ENCODE measurements around the gene TRIP12.

The TRIP12 gene

DNA sequence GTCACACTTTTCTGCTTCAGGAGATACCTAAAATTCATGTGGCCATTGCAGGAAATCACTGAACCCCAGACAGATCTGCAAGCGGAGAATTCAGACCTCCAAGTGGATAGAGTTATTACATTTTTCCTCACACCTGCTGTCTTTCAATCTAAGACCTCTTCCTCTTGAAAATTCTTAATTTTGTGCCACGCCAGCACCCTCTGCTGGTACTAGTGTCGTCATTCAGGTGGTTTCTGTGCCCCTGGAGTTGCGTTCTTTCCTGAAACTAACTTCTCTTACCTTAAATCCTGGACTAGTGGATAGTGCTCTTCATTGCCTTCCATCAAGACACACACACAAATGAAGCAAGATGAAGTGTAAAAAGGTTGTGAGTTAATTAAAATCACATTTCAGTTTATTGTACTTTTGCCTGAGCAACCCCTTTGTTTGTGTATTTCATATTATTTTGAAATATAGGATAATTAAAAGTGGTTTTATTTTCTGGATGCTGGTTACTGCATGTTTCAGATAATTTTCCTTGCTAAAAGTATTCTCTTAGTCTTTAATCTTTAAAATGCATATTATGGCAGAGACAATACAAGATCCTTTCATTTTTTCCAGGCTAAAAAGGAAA, 205.8 kb downstream of the TRIP12 start:
- peak; percentile 64 for DNase-seq (ENCODE audit: low spot score)

- DNase-seq (ENCODE audit: low spot score), result peak; percentile 53
Observed at GRCh38 chr2:229714736-229715541, 206.9 kb downstream of the TRIP12 start.

GRCh38 chr2:229714080-229714735, 207.6 kb downstream of the TRIP12 start, which contains the start of gene DNER:
DNER (minus strand) TSS chr2:229714555; CDS start chr2:229714423, 132 bp downstream.
- peak; percentile 81 for DNase-seq (ENCODE audit: low spot score)

All from putamen (tissue), 1 donor.